Heart left ventricle (tissue), 16 donors: ENCODE measurements around the gene PDCD2L. TPM values are rescaled to one million over a fixed set of nuclear protein-coding genes. Genes with fewer than 3 reads are reported as not detected.
"Not testable (repeated sequence)": the region's sequence is repeated elsewhere in the genome, so short reads cannot be mapped to it uniquely, and the experiment has no call there.

Source experiments
- ATAC-seq, 4 donors: fragments of 200-7000 bp; cut with Tn5 transposase; one replicate each; pipeline ENCODE4 v1.9.1; 2020 to 2022; ENCODE audit warnings: moderate library complexity in 4 of 4, mild to moderate bottlenecking in 3 of 4, moderate number of reproducible peaks in 1 of 4
- DNase-seq, 5 donors: peaks; one replicate each; pipeline ENCODE4 v3.0.0-alpha.2; 2020
- H3K27ac ChIP-seq, 12 donors: fragments of 200-600 bp; sonication (generic) in 4 of 12; one replicate each; pipeline versions ENCODE4 v1.5.0 to v1.8.0; 2016 to 2022; ENCODE audit warnings: mild to moderate bottlenecking in 2 of 12
- H3K27me3 ChIP-seq, 9 donors: fragments of 200-600 bp; sonication (generic) in 2 of 9; one replicate each; pipeline versions ENCODE4 v1.5.1 to v1.8.0; 2016 to 2022; ENCODE audit warnings: mild to moderate bottlenecking in 3 of 9
- H3K36me3 ChIP-seq, 9 donors: fragments of 200-600 bp; sonication (generic) in 2 of 9; one replicate each; pipeline versions ENCODE4 v1.5.0 to v1.8.0; 2018 to 2022; ENCODE audit warnings: mild to moderate bottlenecking in 2 of 9
- H3K4me1 ChIP-seq, 12 donors: fragments of 200-600 bp; sonication (generic) in 4 of 12; one replicate each; pipeline versions ENCODE4 v1.5.0 to v1.8.0; 2016 to 2022; ENCODE audit warnings: mild to moderate bottlenecking in 3 of 12
- H3K4me3 ChIP-seq, 12 donors: fragments of 200-600 bp; sonication (generic) in 4 of 12; one replicate each; pipeline versions ENCODE4 v1.5.0 to v1.8.0; 2017 to 2022; ENCODE audit warnings: mild to moderate bottlenecking in 9 of 12, moderate library complexity in 4 of 12
- H3K9me3 ChIP-seq, 12 donors: fragments of 200-600 bp; sonication (generic) in 4 of 12; one replicate each; pipeline versions ENCODE4 v1.5.0 to v1.8.0; 2016 to 2022; ENCODE audit warnings: mild to moderate bottlenecking in 1 of 12
- POLR2A ChIP-seq, 2 donors: fragments of 450-650 bp; IDR thresholded peaks; one replicate each; pipeline ENCODE4 v1.6.1; 2017; ENCODE audit warnings: antibody characterized with exemption in 2 of 2, mild to moderate bottlenecking in 2 of 2, moderate library complexity in 2 of 2
- WGBS, 4 donors: extraction: QIAGEN DNeasy Blood & Tissue Kit in 2 of 4; methylation state at CpG; one replicate each; pipeline versions ENCODE4 v1.1.5 to v1.1.7; 2013 to 2018; 5-methylcytosine and 5-hydroxymethylcytosine counted together
- intact Hi-C, 10 donors: fragments of 100-400 bp; cut with DNase I; formaldehyde crosslinking; loops; one replicate each; pipeline versions ENCODE4 v1.11.1 to v1.14.2; 2022
- polyA plus RNA-seq, 2 donors: library from polyadenylated mRNA; stranded (reverse); fragments of 200-250 nt; gene quantifications; one replicate each; pipeline ENCODE4 v1.2.3, GENCODE V29; 2013
- total RNA-seq, 9 donors: library from RNA; depleted of rRNA in 2 of 9; stranded (reverse); fragments of >200 nt in 2 of 9; fragmentation: NEBNext Ultra II Directional in 3 of 9; extraction: Animal tissue kit (Norgen Biotek cat#: 25700) in 3 of 9; gene quantifications; one replicate each; pipeline versions ENCODE4 v1.1.0 to v1.2.4, GENCODE V29; 2016 to 2023
- TF ChIP-seq, protein P1 (sequence below), 12 donors: fragments of 200-600 bp; sonication (generic) in 4 of 12; IDR thresholded peaks; one replicate each; pipeline versions ENCODE4 v1.5.0 to v1.8.0; 2018 to 2022; ENCODE audit warnings: antibody characterized with exemption in 12 of 12, mild to moderate bottlenecking in 5 of 12
- donor health status: ischemic (EF 13 %, LVEDD 7.1; RV severe dilation, severe dysfunction).
- donor health status: healthy with polysubstance abuse.
- donor health status: DM: no; HTN: yes; CAD: no.
- donor health status: DM: no; HTN: no; CAD: no.
- donor health status: ischemic (EF 25% LVEDD 6.9; RV normal size, moderate dysfunction).
- donor health status: ischemic (EF 25% LVEDD 5.7; RV mildly dilated, moderate dysfunction).
- donor health status: healthy.
- donor health status: DM: yes; HTN: yes; CAD: no.
- donor health status: ischemic (EF 35%, LVEDD 5.7; RV mildly dilated, moderate dysfunction).
- donor health status: nonischemic (EF 11% LVEDD 7.7; RV severe dilation, severe dysfunction).
- donor health status: DM: yes; HTN: yes; CAD: no.
- donor health status: PGD.
- donor health status: ischemic (EF 29% LVEDD 5.4; RV normal size, mild dysfunction).
- donor health status: nonischemic (EF 23%, LVEDD 6.1; RV moderate dilation, normal function).

The PDCD2L gene
- total and polyA plus RNA-seq, 11 donors, result 6.2 to 16.7 (median 8.0) TPM

DNA sequence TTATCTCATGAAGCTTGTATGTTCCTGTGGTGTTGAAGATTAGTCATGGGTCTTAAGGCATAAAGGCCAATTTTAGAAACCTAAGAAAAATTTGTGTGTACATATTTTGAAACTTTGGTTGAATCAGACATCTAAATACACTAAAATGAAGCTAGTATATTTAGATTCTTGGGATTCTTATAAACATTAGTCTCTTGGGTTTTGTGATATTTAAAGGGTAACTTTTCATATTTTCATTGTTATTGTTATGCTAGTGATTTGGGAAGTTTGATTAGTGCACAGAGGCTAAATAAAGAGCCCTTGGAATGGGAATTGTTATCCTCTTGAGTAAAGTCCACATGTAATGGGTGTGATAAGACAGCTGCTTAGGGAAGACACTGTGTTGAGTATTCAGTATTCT is 48.5 kb downstream of the PDCD2L start:
- peaks cover 0 to 99% (median 92%) of the 10 kb centered on the region in 9 donors for H3K36me3 ChIP-seq
- no peak for TF ChIP-seq POLR2A (IDR thresholded peaks at IDR 0.05)
- TF ChIP-seq, protein P1, sequence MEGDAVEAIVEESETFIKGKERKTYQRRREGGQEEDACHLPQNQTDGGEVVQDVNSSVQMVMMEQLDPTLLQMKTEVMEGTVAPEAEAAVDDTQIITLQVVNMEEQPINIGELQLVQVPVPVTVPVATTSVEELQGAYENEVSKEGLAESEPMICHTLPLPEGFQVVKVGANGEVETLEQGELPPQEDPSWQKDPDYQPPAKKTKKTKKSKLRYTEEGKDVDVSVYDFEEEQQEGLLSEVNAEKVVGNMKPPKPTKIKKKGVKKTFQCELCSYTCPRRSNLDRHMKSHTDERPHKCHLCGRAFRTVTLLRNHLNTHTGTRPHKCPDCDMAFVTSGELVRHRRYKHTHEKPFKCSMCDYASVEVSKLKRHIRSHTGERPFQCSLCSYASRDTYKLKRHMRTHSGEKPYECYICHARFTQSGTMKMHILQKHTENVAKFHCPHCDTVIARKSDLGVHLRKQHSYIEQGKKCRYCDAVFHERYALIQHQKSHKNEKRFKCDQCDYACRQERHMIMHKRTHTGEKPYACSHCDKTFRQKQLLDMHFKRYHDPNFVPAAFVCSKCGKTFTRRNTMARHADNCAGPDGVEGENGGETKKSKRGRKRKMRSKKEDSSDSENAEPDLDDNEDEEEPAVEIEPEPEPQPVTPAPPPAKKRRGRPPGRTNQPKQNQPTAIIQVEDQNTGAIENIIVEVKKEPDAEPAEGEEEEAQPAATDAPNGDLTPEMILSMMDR (IDR thresholded peaks at IDR 0.05), result no peak
- no peaks in the 10 kb centered on the region for H3K27me3 ChIP-seq
- peaks cover 0 to 14% (median 0%) of the 10 kb centered on the region in 12 donors for H3K4me1 ChIP-seq
- no peak for DNase-seq
- ATAC-seq, result no peak
- no peak overlapping the region for H3K4me3 ChIP-seq
- H3K9me3 ChIP-seq, result no peaks in the 10 kb centered on the region
- intact Hi-C loops, result no loop called here
- H3K27ac ChIP-seq, result no peak overlapping the region

DNA sequence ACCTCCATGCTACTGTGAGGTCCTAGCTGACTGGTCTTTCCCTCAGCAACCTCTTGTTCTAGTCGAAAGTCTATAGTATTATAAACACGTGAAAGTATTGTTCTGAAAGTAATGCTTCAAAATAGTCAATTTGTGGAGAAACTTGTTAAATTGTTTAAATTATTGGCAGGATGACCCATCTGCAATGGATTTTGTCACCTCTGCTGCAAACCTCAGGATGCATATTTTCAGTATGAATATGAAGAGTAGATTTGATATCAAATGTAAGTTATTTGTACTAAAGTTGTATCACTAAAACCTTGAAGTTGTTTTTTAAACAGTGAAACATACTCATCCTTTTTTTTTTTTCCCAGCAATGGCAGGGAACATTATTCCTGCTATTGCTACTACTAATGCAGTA is 49.9 kb downstream of the PDCD2L start:
- H3K27ac ChIP-seq, result no peak overlapping the region
- no peak overlapping the region for H3K4me3 ChIP-seq
- TF ChIP-seq, protein P1 (IDR thresholded peaks at IDR 0.05), result no peak
- no peak for TF ChIP-seq POLR2A (IDR thresholded peaks at IDR 0.05)
- H3K27me3 ChIP-seq, result no peaks in the 10 kb centered on the region
- 89 to 92% (median 89%) methylated on average over 2 of the region's 2 CpGs for WGBS, 4 donors
- no peak for ATAC-seq
- intact Hi-C loops, result no loop called here
- H3K9me3 ChIP-seq, result no peaks in the 10 kb centered on the region
- H3K4me1 ChIP-seq, result peaks cover 0 to 20% (median 5%) of the 10 kb centered on the region in 12 donors
- DNase-seq, result no peak
- peaks cover 0 to 95% (median 90%) of the 10 kb centered on the region in 9 donors for H3K36me3 ChIP-seq

DNA sequence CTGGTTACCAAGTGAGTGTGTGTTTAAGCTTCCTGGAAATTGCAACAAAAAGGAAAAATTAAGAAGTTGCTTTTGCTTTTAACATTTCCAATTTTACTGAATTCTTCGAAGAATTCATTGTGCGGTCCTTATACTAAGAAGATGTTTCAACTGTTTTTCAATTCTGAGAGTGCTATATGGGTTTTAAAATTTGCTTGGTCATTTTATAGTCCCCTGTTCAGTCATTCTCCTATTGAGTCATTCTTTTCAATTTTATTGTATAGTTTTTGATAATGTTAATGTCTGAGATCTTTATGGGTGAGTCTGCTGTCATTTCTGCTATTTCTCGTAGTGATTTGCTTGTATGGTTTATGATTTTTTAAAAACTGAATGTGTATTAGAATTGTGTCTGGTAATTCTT is 50.5 kb downstream of the PDCD2L start:
- no peaks in the 10 kb centered on the region for H3K9me3 ChIP-seq
- no peak overlapping the region for H3K4me3 ChIP-seq
- no peak overlapping the region for H3K27ac ChIP-seq
- WGBS, 4 donors, result 93 to 95% (median 95%) methylated on average over 3 of the region's 3 CpGs
- peaks cover 0 to 26% (median 10%) of the 10 kb centered on the region in 12 donors for H3K4me1 ChIP-seq
- no peaks in the 10 kb centered on the region for H3K27me3 ChIP-seq
- DNase-seq (no peak), ATAC-seq (no peak)
- TF ChIP-seq, protein P1 (IDR thresholded peaks at IDR 0.05), result no peak
- intact Hi-C loops, result no loop called here
- peaks cover 0 to 97% (median 90%) of the 10 kb centered on the region in 9 donors for H3K36me3 ChIP-seq

DNA sequence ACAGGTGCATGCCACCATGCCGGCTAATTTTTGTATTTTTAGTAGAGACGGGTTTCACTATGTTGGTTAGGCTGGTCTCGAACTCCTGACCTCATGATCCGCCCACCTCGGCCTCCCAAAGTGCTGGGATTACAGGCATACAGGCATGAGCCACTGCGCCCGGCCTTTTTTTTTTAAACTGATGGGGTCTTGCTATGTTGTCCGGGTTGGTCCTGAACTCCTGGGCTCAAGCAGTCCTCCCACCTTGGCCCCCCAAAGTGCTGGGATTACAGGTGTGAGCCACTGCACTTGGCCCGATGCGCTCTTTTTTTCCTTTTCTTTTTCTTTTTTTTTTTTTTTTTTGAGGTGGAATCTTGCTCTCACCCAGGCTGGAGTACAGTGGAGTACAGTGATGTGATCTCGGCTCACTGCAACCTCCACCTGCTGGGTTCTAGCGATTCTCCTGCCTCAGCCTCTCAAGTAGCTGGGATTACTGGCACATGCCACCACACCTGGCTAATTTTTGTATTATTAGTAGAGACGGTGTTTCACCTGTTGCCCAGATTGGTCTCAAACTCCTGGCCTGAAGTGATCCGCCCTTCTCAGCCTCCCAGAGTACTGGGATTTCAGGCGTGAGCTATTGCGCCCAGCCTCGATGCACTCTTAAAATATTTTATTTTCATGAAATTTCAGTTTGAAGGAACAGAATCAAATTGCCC is 51.7 kb downstream of the PDCD2L start:
- ATAC-seq, H3K4me3 ChIP-seq, H3K27me3 ChIP-seq, intact Hi-C loops, H3K27ac ChIP-seq, DNase-seq, H3K9me3 ChIP-seq: not testable (repeated sequence)
- WGBS, 4 donors, result 90 to 93% (median 92%) methylated on average over 17 of the region's 17 CpGs
- H3K36me3 ChIP-seq, result peaks cover 0 to 97% (median 90%) of the 10 kb centered on the region in 9 donors
- H3K4me1 ChIP-seq, result peaks cover 0 to 39% (median 19%) of the 10 kb centered on the region in 12 donors

DNA sequence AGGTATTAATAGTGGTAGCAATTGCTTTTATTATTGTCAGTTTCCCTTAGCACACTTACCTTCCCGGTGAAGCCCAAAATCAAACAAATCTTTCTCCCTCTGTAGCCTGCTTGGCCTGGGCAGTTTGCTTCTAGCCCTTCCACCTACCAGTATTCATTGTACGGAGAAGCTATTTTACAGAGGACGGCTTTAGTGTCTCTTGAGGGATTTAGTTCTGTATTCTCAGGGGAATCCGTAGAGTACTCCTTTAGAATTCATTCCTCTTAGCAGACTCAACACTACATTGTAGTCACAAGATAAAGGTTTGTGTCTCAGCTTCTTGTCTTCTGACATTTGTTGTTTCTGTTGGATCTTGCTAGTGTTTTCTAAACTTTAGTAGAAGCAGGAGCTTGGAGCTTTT is 53.2 kb downstream of the PDCD2L start:
- H3K36me3 ChIP-seq, result peaks cover 0 to 97% (median 90%) of the 10 kb centered on the region in 9 donors

More for the DNA sequence above, 53.2 kb downstream of the PDCD2L start:
- 64 to 73% (median 66%) methylated on average over 4 of the region's 4 CpGs for WGBS, 4 donors
- no peak overlapping the region for H3K27ac ChIP-seq
- H3K4me1 ChIP-seq, result peaks cover 0 to 49% (median 30%) of the 10 kb centered on the region in 12 donors
- intact Hi-C loops, result no loop called here
- H3K27me3 ChIP-seq, result no peaks in the 10 kb centered on the region
- DNase-seq, result no peak
- TF ChIP-seq POLR2A (IDR thresholded peaks at IDR 0.05), result no peak
- TF ChIP-seq, protein P1 (IDR thresholded peaks at IDR 0.05), result no peak
- no peak overlapping the region for H3K4me3 ChIP-seq
- H3K9me3 ChIP-seq, result no peaks in the 10 kb centered on the region
- no peak for ATAC-seq
